ENCODE results near the gene BZW2.

BZW2 gene

GRCh38 chr7:16745645-16746044, 99.7 kb downstream of the BZW2 start:
- no peak overlapping the region for H3K27ac ChIP-seq (ENCODE audit: low read length)
- WGBS (ENCODE audit: insufficient coverage, insufficient read length) = no CpG with 5 or more reads among the region's 2 CpGs
- no peak overlapping the region for H3K4me3 ChIP-seq (ENCODE audit: low read length)
- no peak for DNase-seq (ENCODE audit: low read depth, low spot score)
- H3K27me3 ChIP-seq (ENCODE audit: control insufficient read depth, insufficient read depth, low read length) = no peaks in the 10 kb centered on the region
- no peaks in the 10 kb centered on the region; the same call in 1 of the 2 replicates for H3K4me1 ChIP-seq (ENCODE audit: control insufficient read depth, insufficient read depth, low read length)
- no peaks in the 10 kb centered on the region for H3K9me3 ChIP-seq (ENCODE audit: control insufficient read depth, insufficient read depth, low read length)
- no peaks in the 10 kb centered on the region for H3K36me3 ChIP-seq (ENCODE audit: control insufficient read depth, insufficient read depth, low read length)

- Histone ChIP-seq H3K9me3 (ENCODE audit: control insufficient read depth, insufficient read depth, low read length) (no peaks in the 10 kb centered on the region), H3K27ac (ENCODE audit: low read length) (no peak overlapping the region), H3K4me3 (ENCODE audit: low read length) (no peak overlapping the region), H3K4me1 (ENCODE audit: control insufficient read depth, insufficient read depth, low read length) (no peaks in the 10 kb centered on the region; the same call in 1 of the 2 replicates), H3K27me3 (ENCODE audit: control insufficient read depth, insufficient read depth, low read length) (no peaks in the 10 kb centered on the region), H3K36me3 (ENCODE audit: control insufficient read depth, insufficient read depth, low read length) (no peaks in the 10 kb centered on the region)
- whole genome bisulfite sequencing (ENCODE audit: insufficient coverage, insufficient read length) = no CpG with 5 or more reads among the region's 1 CpG
- no peak for DNase-seq (ENCODE audit: low read depth, low spot score)
These were observed 101.1 kb downstream of the BZW2 start for GRCh38 chr7:16747102-16747501.

GRCh38 chr7:16753102-16753931, 107.3 kb downstream of the BZW2 start, which contains the start of gene TSPAN13:
TSPAN13 (plus strand) TSS chr7:16753755; CDS start chr7:16753968, 213 bp downstream.
- H3K9me3 ChIP-seq (ENCODE audit: control insufficient read depth, insufficient read depth, low read length) = no peaks in the 10 kb centered on the region
- peak within 1 kb of the TSS; percentile 55 for H3K4me3 ChIP-seq (ENCODE audit: low read length)
- H3K36me3 ChIP-seq (ENCODE audit: control insufficient read depth, insufficient read depth, low read length) = no peaks in the 10 kb centered on the region
- DNase-seq (ENCODE audit: low read depth, low spot score) = peak; percentile 64
- H3K27me3 ChIP-seq (ENCODE audit: control insufficient read depth, insufficient read depth, low read length) = no peaks in the 10 kb centered on the region
- no peak within 1 kb of the TSS for H3K27ac ChIP-seq (ENCODE audit: low read length)
- no peaks in the 10 kb centered on the region for H3K4me1 ChIP-seq (ENCODE audit: control insufficient read depth, insufficient read depth, low read length)
- no CpG with 5 or more reads among the region's 48 CpGs for WGBS (ENCODE audit: insufficient coverage, insufficient read length)

GRCh38 chr7:16753932-16754855, 108.2 kb downstream of the BZW2 start:
- no peak for DNase-seq (ENCODE audit: low read depth, low spot score)
- no peak overlapping the region for H3K27ac ChIP-seq (ENCODE audit: low read length)
- no CpG with 5 or more reads among the region's 58 CpGs for WGBS (ENCODE audit: insufficient coverage, insufficient read length)
- H3K9me3 ChIP-seq (ENCODE audit: control insufficient read depth, insufficient read depth, low read length) = no peaks in the 10 kb centered on the region
- H3K4me1 ChIP-seq (ENCODE audit: control insufficient read depth, insufficient read depth, low read length) = no peaks in the 10 kb centered on the region
- H3K27me3 ChIP-seq (ENCODE audit: control insufficient read depth, insufficient read depth, low read length) = no peaks in the 10 kb centered on the region
- no peaks in the 10 kb centered on the region for H3K36me3 ChIP-seq (ENCODE audit: control insufficient read depth, insufficient read depth, low read length)
- H3K4me3 ChIP-seq (ENCODE audit: low read length) = peak overlapping the region; percentile 55

GRCh38 chr7:16754856-16755317, 108.9 kb downstream of the BZW2 start:
- Histone ChIP-seq H3K27me3 (ENCODE audit: control insufficient read depth, insufficient read depth, low read length) (no peaks in the 10 kb centered on the region), H3K36me3 (ENCODE audit: control insufficient read depth, insufficient read depth, low read length) (no peaks in the 10 kb centered on the region), H3K4me1 (ENCODE audit: control insufficient read depth, insufficient read depth, low read length) (no peaks in the 10 kb centered on the region), H3K4me3 (ENCODE audit: low read length) (peak overlapping the region; percentile 55; the same call in 1 of the 2 replicates), H3K9me3 (ENCODE audit: control insufficient read depth, insufficient read depth, low read length) (no peaks in the 10 kb centered on the region), H3K27ac (ENCODE audit: low read length) (no peak overlapping the region)
- WGBS (ENCODE audit: insufficient coverage, insufficient read length) = no CpG with 5 or more reads among the region's 6 CpGs
- no peak for DNase-seq (ENCODE audit: low read depth, low spot score)

- H3K27ac ChIP-seq (ENCODE audit: low read length) = no peak overlapping the region
- DNase-seq (ENCODE audit: low read depth, low spot score) = no peak
- no peaks in the 10 kb centered on the region for H3K27me3 ChIP-seq (ENCODE audit: control insufficient read depth, insufficient read depth, low read length)
- no peaks in the 10 kb centered on the region for H3K36me3 ChIP-seq (ENCODE audit: control insufficient read depth, insufficient read depth, low read length)
- H3K9me3 ChIP-seq (ENCODE audit: control insufficient read depth, insufficient read depth, low read length) = no peaks in the 10 kb centered on the region
- H3K4me3 ChIP-seq (ENCODE audit: low read length) = no peak overlapping the region
- H3K4me1 ChIP-seq (ENCODE audit: control insufficient read depth, insufficient read depth, low read length) = no peaks in the 10 kb centered on the region
These were observed 109.4 kb downstream of the BZW2 start for GRCh38 chr7:16755397-16755796.

Measured in iPS DF 6.9 (cell line).